BE2C (cell line): Measurements from ENCODE around the gene ANKRD17.

ENCODE experiments used
- DNase-seq: peaks from one replicate; pipeline ENCODE4 v3.0.0-alpha.2; 2020
- H3K27me3 ChIP-seq: fragments of 250-450 bp; sonication (Bioruptor Pico); 2 replicates; pipeline ENCODE4 v1.5.1; 2020; ENCODE audit warnings: mild to moderate bottlenecking
- H3K36me3 ChIP-seq: fragments of 250-450 bp; sonication (Bioruptor Pico); 2 replicates; pipeline ENCODE4 v1.5.1; 2020; ENCODE audit warnings: mild to moderate bottlenecking
- H3K4me1 ChIP-seq: fragments of 250-450 bp; sonication (Bioruptor Pico); 2 replicates; pipeline ENCODE4 v1.5.1; 2020
- H3K4me3 ChIP-seq: 2 replicates; pipeline ENCODE4 v1.5.1; 2011; ENCODE audit warnings: low read depth, low read length
- H3K9me3 ChIP-seq: fragments of 250-450 bp; sonication (Bioruptor Pico); 2 replicates; pipeline ENCODE4 v1.5.1; 2020
- CTCF ChIP-seq: IDR thresholded peaks from 2 replicates; pipeline ENCODE4 v1.5.1; 2012; ENCODE audit warnings: mild to moderate bottlenecking, low read depth, low read length

The ANKRD17 gene

GRCh38 chr4:73161527-73162185, 96.9 kb downstream of the ANKRD17 start:
- Histone ChIP-seq H3K27me3 (no peaks in the 10 kb centered on the region), H3K9me3 (no peaks in the 10 kb centered on the region; the same call in 1 of the 2 replicates), H3K36me3 (peaks cover 64% of the 10 kb centered on the region), H3K4me3 (no peak overlapping the region), H3K4me1 (no peaks in the 10 kb centered on the region)
- no peak for TF ChIP-seq CTCF
- no peak for DNase-seq

GRCh38 chr4:73156394-73156793, 102.2 kb downstream of the ANKRD17 start:
- no peak for DNase-seq
- Histone ChIP-seq H3K36me3 (peaks cover 60% of the 10 kb centered on the region), H3K4me3 (no peak overlapping the region), H3K4me1 (no peaks in the 10 kb centered on the region), H3K9me3 (no peaks in the 10 kb centered on the region; the same call in 1 of the 2 replicates), H3K27me3 (no peaks in the 10 kb centered on the region)
- TF ChIP-seq CTCF = no peak

GRCh38 chr4:73152893-73153292, 105.7 kb downstream of the ANKRD17 start:
- Histone ChIP-seq H3K4me1 (no peaks in the 10 kb centered on the region), H3K27me3 (no peaks in the 10 kb centered on the region), H3K36me3 (peaks cover 60% of the 10 kb centered on the region), H3K9me3 (no peaks in the 10 kb centered on the region), H3K4me3 (no peak overlapping the region)
- DNase-seq = no peak
- no peak for TF ChIP-seq CTCF

GRCh38 chr4:73142995-73143547, 115.5 kb downstream of the ANKRD17 start:
- Histone ChIP-seq H3K4me1 (no peaks in the 10 kb centered on the region), H3K27me3 (no peaks in the 10 kb centered on the region), H3K36me3 (peaks cover 94% of the 10 kb centered on the region), H3K9me3 (no peaks in the 10 kb centered on the region), H3K4me3 (no peak overlapping the region)
- no peak for DNase-seq
- TF ChIP-seq CTCF = no peak

GRCh38 chr4:73139991-73140390, 118.6 kb downstream of the ANKRD17 start:
- Histone ChIP-seq H3K9me3 (no peaks in the 10 kb centered on the region), H3K4me3 (no peak overlapping the region), H3K36me3 (peaks cover 87% of the 10 kb centered on the region), H3K4me1 (no peaks in the 10 kb centered on the region), H3K27me3 (no peaks in the 10 kb centered on the region)
- DNase-seq = no peak
- no peak for TF ChIP-seq CTCF

- TF ChIP-seq CTCF = no peak
- H3K4me3 ChIP-seq = no peak overlapping the region
- no peak for DNase-seq
- no peaks in the 10 kb centered on the region for H3K9me3 ChIP-seq
- H3K36me3 ChIP-seq = peaks cover 87% of the 10 kb centered on the region
- no peaks in the 10 kb centered on the region for H3K4me1 ChIP-seq
- no peaks in the 10 kb centered on the region for H3K27me3 ChIP-seq
Observed at GRCh38 chr4:73139245-73139644, 119.4 kb downstream of the ANKRD17 start.
